Breast epithelium (tissue), 3 donors: ENCODE data around the gene DENND4B.

Experiments
- POLR2A ChIP-seq: fragments of 450-650 bp; IDR thresholded peaks from one replicate; pipeline ENCODE4 v1.6.1; 2016; ENCODE audit warnings: antibody characterized with exemption, mild to moderate bottlenecking, moderate library complexity
- POLR2AphosphoS5 ChIP-seq, 3 donors: sonication (generic); formaldehyde crosslinking; IDR thresholded peaks; one replicate each; pipeline ENCODE4 v1.6.1; 2017; ENCODE audit warnings: antibody characterized with exemption in 3 of 3
- TF ChIP-seq, protein P1 (sequence below), 3 donors: fragments of 450-650 bp; IDR thresholded peaks; one replicate each; pipeline ENCODE4 v1.5.1; 2016 to 2017; ENCODE audit warnings: antibody characterized with exemption in 3 of 3, mild to moderate bottlenecking in 3 of 3, moderate library complexity in 3 of 3

DNA sequence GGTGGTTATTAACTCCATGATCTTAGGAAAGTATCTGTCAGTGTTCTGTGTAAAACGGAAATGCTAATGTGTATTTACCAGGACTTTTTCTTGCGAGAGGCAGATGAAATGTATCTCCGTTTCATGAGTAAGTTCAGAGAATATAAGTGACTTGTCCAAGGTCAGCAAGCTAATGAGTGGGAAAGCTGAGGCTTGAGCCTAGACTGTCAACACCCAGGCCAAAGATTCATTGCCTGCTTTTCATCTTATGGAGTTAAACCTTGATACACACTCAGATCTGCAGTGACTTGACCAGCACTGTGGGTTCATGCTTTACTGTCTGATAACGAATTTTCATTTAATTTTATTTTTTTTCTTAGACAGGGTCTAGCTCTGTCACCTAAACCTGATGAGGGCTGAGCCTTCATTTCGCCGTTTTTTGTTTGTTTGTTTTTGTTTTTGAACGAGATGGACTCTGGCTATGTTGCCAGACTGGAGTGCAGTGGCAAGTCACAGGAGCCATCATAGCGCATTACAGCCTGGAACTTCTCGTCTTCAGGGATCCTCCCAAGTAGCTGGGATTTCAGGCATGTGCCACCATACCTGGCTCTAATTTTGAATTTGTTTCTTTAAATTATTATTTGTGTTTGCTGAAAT lies 31.9 kb upstream of the DENND4B start:
- TF ChIP-seq, protein P1, sequence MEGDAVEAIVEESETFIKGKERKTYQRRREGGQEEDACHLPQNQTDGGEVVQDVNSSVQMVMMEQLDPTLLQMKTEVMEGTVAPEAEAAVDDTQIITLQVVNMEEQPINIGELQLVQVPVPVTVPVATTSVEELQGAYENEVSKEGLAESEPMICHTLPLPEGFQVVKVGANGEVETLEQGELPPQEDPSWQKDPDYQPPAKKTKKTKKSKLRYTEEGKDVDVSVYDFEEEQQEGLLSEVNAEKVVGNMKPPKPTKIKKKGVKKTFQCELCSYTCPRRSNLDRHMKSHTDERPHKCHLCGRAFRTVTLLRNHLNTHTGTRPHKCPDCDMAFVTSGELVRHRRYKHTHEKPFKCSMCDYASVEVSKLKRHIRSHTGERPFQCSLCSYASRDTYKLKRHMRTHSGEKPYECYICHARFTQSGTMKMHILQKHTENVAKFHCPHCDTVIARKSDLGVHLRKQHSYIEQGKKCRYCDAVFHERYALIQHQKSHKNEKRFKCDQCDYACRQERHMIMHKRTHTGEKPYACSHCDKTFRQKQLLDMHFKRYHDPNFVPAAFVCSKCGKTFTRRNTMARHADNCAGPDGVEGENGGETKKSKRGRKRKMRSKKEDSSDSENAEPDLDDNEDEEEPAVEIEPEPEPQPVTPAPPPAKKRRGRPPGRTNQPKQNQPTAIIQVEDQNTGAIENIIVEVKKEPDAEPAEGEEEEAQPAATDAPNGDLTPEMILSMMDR (IDR thresholded peaks at IDR 0.05), result no peak
- TF ChIP-seq POLR2A (no peak), POLR2AphosphoS5 (IDR thresholded peaks at IDR 0.05) (no peak)
